ENCODE measurements around the gene CERCAM. TPM values are rescaled to one million over a fixed set of nuclear protein-coding genes. Genes with fewer than 3 reads are reported as not detected.
A peak's percentile ranks its signal among the peaks of the same experiment; 100 is the strongest.

Gene CERCAM
- total RNA-seq, 1 experiment from 2014 or later, result 19.1 TPM

DNA sequence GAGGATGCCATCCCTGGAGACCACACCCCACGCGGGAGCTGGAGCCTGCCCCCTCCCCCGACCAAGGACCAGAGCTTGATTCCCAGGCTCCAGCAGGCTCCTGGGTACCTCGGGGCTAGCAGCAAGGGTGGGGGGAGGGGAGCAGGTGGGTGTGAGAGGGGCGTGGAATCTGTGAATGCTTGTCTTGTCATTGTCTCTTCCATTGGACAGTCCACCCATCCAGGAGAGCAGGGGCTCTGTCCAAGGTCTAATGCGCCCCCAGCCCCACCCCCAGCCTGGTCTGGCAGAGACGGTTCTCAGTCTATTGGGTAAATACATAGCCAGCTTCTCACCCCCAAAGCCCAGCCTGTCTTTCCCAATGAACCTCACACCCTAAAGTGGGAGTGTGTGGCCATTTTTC is 26.7 kb upstream of the CERCAM start:
- intact Hi-C loops (cut with micrococcal nuclease), result no loop called here
- no peaks in the 10 kb centered on the region for H3K9me3 ChIP-seq (ENCODE audit: low read length)
- no peaks in the 10 kb centered on the region for H4K20me1 ChIP-seq (ENCODE audit: low read length)
- H3K79me2 ChIP-seq (ENCODE audit: low read length), result no peaks in the 10 kb centered on the region
- TF ChIP-seq EZH2phosphoT487 (IDR thresholded peaks at IDR 0.05; ENCODE audit: borderline replicate concordance, low read length) (no peak), EZH2 (IDR thresholded peaks at IDR 0.05; ENCODE audit: low read length, unreplicated experiment) (no peak)
- TF ChIP-seq, protein P1, sequence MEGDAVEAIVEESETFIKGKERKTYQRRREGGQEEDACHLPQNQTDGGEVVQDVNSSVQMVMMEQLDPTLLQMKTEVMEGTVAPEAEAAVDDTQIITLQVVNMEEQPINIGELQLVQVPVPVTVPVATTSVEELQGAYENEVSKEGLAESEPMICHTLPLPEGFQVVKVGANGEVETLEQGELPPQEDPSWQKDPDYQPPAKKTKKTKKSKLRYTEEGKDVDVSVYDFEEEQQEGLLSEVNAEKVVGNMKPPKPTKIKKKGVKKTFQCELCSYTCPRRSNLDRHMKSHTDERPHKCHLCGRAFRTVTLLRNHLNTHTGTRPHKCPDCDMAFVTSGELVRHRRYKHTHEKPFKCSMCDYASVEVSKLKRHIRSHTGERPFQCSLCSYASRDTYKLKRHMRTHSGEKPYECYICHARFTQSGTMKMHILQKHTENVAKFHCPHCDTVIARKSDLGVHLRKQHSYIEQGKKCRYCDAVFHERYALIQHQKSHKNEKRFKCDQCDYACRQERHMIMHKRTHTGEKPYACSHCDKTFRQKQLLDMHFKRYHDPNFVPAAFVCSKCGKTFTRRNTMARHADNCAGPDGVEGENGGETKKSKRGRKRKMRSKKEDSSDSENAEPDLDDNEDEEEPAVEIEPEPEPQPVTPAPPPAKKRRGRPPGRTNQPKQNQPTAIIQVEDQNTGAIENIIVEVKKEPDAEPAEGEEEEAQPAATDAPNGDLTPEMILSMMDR (conservative IDR thresholded peaks at IDR 0.05; ENCODE audit: low read depth, low read length), result no peak
- H3K9ac ChIP-seq (ENCODE audit: low read length), result no peak overlapping the region
- no peaks in the 10 kb centered on the region for H3F3A ChIP-seq (ENCODE audit: low read length, unreplicated experiment)
- H3K27me3 ChIP-seq (ENCODE audit: low read length), result no peaks in the 10 kb centered on the region
- no TSS peak for BruUV-seq (replicated peaks)
- no peak overlapping the region for H3K27ac ChIP-seq (ENCODE audit: low read length)
- no peak overlapping the region for H3K4me2 ChIP-seq (ENCODE audit: low read length)
- H3K4me1 ChIP-seq (ENCODE audit: insufficient read depth, low read length), result no peaks in the 10 kb centered on the region
- ATAC-seq (no peak), DNase-seq (no peak)
- H3K9me2 ChIP-seq (replicated peaks; ENCODE audit: low read length), result no peaks in the 10 kb centered on the region
- no peak overlapping the region for H3K4me3 ChIP-seq (ENCODE audit: low read length)
- H2AFZ ChIP-seq (ENCODE audit: low read length), result no peak overlapping the region
- ChIA-PET CTCF (no interaction called here), POLR2A (ENCODE audit: unreplicated experiment) (no interaction called here)
- no peaks in the 10 kb centered on the region for H3K36me3 ChIP-seq (ENCODE audit: low read depth, low read length)

DNA sequence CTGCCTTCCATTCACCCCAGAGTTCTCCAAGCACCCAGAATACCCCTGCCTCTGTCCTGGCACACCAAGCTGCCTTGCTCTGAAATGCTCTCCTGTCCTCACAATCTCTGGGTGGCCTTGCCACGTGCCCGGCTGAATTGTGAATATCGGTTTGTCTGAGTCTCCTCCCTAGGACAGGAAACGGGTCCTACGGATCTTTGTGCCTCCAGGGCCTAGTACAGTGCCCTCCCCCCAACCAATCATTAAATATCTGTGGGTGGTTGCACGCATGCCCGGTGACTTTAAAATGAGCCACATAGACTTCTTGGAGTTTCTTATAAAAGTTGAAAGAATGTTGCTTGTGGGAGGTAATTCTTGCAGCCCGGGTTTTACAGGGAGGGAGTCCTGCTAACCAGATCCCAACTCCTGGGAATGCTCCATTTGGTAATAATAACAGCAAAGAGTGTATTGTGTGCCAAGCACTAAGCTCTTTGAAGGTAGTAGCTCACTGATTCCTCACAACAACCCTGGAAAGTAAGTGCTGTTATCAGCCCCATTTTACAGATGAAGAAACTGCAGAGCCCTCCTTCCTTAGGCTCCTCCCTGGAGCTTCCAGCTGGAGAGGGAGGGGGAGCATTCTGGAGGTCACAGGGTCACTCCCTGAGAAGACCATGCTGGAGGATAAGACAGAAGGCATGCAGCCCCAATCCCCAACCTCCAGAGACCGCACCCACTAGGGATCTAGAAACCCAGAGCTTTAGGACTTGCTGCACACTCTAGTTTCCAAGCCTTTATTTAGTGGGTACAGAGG is 26.1 kb upstream of the CERCAM start:
- intact Hi-C loops (cut with micrococcal nuclease), result no loop called here
- Histone ChIP-seq H3K9ac (ENCODE audit: low read length) (no peak overlapping the region), H4K20me1 (ENCODE audit: low read length) (no peaks in the 10 kb centered on the region), H3K4me1 (ENCODE audit: insufficient read depth, low read length) (no peaks in the 10 kb centered on the region), H3F3A (ENCODE audit: low read length, unreplicated experiment) (no peaks in the 10 kb centered on the region), H3K36me3 (ENCODE audit: low read depth, low read length) (no peaks in the 10 kb centered on the region), H3K9me2 (replicated peaks; ENCODE audit: low read length) (no peaks in the 10 kb centered on the region), H2AFZ (ENCODE audit: low read length) (no peak overlapping the region), H3K9me3 (ENCODE audit: low read length) (no peaks in the 10 kb centered on the region), H3K79me2 (ENCODE audit: low read length) (no peaks in the 10 kb centered on the region), H3K4me3 (ENCODE audit: low read length) (no peak overlapping the region), H3K4me2 (ENCODE audit: low read length) (no peak overlapping the region), H3K27ac (ENCODE audit: low read length) (no peak overlapping the region), H3K27me3 (ENCODE audit: low read length) (no peaks in the 10 kb centered on the region)
- TSS peak; percentile 18 for BruUV-seq (replicated peaks)
- ATAC-seq, result no peak
- ChIA-PET POLR2A (ENCODE audit: unreplicated experiment) (no interaction called here), CTCF (no interaction called here)
- TF ChIP-seq EZH2phosphoT487 (IDR thresholded peaks at IDR 0.05; ENCODE audit: borderline replicate concordance, low read length) (no peak), EZH2 (IDR thresholded peaks at IDR 0.05; ENCODE audit: low read length, unreplicated experiment) (no peak)
- TF ChIP-seq, protein P1 (conservative IDR thresholded peaks at IDR 0.05; ENCODE audit: low read depth, low read length), result no peak
- DNase-seq, result peak; percentile 2

DNA sequence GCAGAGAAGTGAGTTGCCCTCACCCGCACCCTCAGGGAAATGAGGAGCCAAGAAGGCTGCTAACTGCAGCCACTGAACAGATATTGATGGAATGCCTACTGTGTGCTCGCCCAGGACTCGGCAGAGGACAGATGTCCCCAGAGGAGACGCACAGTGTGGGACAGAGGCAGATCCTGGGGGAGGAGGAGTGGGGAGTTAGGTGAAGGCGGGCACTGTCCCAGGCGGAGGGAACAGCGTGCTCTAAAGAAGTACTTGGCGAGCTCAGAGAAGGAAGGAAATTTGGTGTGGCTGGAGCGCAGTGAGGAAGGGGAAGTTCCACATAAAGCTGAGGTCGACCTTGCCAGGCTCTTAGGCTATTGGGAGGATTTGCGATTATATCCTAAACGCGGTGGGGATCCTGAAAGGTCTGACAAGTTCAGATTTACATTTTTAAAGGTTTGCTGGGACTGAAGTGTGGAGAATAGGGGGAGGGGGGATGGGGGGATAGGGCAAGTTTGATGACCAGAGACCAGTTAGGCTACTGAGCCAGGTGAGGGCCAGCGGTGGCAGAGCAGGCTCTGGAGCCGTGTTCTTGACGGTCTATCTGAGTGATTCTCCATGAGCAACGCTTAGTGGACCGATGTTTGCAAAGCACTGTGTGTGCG is 23.6 kb upstream of the CERCAM start:
- Histone ChIP-seq H3K4me1 (ENCODE audit: insufficient read depth, low read length) (no peaks in the 10 kb centered on the region), H3K27ac (ENCODE audit: low read length) (no peak overlapping the region), H4K20me1 (ENCODE audit: low read length) (no peaks in the 10 kb centered on the region), H3K27me3 (ENCODE audit: low read length) (no peaks in the 10 kb centered on the region), H3K79me2 (ENCODE audit: low read length) (no peaks in the 10 kb centered on the region), H3K9ac (ENCODE audit: low read length) (no peak overlapping the region), H3K9me2 (replicated peaks; ENCODE audit: low read length) (no peaks in the 10 kb centered on the region), H3K9me3 (ENCODE audit: low read length) (no peaks in the 10 kb centered on the region), H3K4me3 (ENCODE audit: low read length) (no peak overlapping the region), H3F3A (ENCODE audit: low read length, unreplicated experiment) (no peaks in the 10 kb centered on the region), H3K36me3 (ENCODE audit: low read depth, low read length) (no peaks in the 10 kb centered on the region), H2AFZ (ENCODE audit: low read length) (no peak overlapping the region), H3K4me2 (ENCODE audit: low read length) (no peak overlapping the region)
- ChIA-PET POLR2A (ENCODE audit: unreplicated experiment) (no interaction called here), CTCF (no interaction called here)
- ATAC-seq (no peak), DNase-seq (no peak)
- no TSS peak for BruUV-seq (replicated peaks)
- TF ChIP-seq EZH2 (IDR thresholded peaks at IDR 0.05; ENCODE audit: low read length, unreplicated experiment), result no peak
- no peak for TF ChIP-seq EZH2phosphoT487 (IDR thresholded peaks at IDR 0.05; ENCODE audit: borderline replicate concordance, low read length)
- TF ChIP-seq, protein P1 (conservative IDR thresholded peaks at IDR 0.05; ENCODE audit: low read depth, low read length), result no peak
- intact Hi-C loops (cut with micrococcal nuclease), result no loop called here

All from PC-3 (cell line).